ENCODE results near the gene SELL. TPM values are rescaled to one million over a fixed set of nuclear protein-coding genes. Genes with fewer than 3 reads are reported as not detected.

SELL gene
- 0.16 and 0.46 TPM in 2 replicates for total RNA-seq (2014; rRNA removed; shearing (Covaris generic))
- 1.5 and 2.2 TPM in 2 replicates for total RNA-seq (2022)
- percentile 27 among the genes with signal in this experiment for Bru-seq, nascent RNA
- percentile 22 among the genes with signal in this experiment for BruChase-seq, experiment 1, labeled RNA remaining after a 6-hour chase
- BruChase-seq, experiment 2, labeled RNA remaining after a 2-hour chase, result percentile 22 among the genes with signal in this experiment
- long read RNA-seq, partial matches to known transcripts, result 0 of 2 reads
- long read RNA-seq, other reads (novel, unspliced or antisense), result 1 of 2 reads

DNA sequence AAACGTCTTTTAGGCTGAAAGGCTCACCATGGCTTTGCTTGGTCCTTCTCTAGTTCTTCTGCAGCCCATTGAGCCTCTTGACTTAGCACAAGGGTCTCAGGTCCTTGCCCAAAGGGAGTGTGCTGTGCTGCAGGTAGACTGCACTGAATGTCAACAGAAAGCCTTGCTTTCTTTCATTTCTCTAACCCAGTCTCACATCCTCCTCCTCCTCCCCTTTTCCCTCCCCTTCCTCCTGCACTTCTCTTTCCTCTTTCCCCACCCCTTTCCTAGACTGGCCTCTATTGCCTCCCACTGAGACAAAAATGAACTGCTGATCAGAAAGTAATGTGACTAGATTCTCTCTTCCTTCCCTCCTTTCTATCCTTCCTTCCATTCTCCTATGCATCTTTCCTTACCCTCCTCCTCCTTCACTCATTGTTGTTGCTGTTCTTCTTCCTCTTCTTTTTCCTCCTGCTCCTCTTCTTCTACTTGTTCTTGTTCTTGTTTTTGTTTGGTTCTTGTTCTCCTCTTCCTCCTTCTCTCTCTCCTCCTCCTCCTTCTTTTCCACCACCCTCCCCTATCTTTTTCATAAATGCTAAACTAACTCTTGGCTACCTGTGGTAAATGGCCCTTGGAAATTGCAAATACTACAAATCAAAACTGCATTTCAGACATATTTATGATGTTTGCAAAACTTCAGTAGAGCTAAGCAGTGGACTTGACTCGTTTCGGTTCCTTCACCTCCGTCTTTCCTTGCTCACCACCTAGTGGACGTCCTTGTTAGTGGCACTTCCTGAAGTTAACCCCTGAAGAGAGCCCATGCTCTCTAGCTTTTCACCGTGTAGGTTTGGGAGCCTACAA lies at the start of gene SELL:
Gene SELL, minus strand, starts transcription at position 152 of the 840 bp plus-strand sequence. Its CDS starts 122 bp downstream, at position 30.
- intact Hi-C loops (cut with micrococcal nuclease; ENCODE audit: unreplicated experiment), result loop anchor here (1.0 to 5.0 kb wide), 6 partner anchors 96 to 1109 kb away; partner anchors contain the start of genes F5 and SLC19A2
- H3K79me2 ChIP-seq (ENCODE audit: insufficient read depth, low read depth, low read length), result no peaks in the 10 kb centered on the region
- no peaks in the 10 kb centered on the region for H3K9me2 ChIP-seq (ENCODE audit: insufficient read depth, low read length)
- no peaks in the 10 kb centered on the region for H4K20me1 ChIP-seq (ENCODE audit: insufficient read depth, low read length)
- H3K9me3 ChIP-seq (ENCODE audit: low read length), result no peaks in the 10 kb centered on the region
- peak; percentile 83 for DNase-seq (ENCODE audit: low spot score)
- ChIA-PET CTCF (ENCODE audit: unreplicated experiment) (interaction anchor here (1.0 to 2.1 kb wide), 4 partner anchors 35 to 125 kb away, joined by 3 to 9 read pairs (median 3); partner anchors contain the start of gene F5), POLR2A (interaction anchor here (1.0 to 1.3 kb wide), 3 partner anchors 11 to 110 kb away, joined by 3 to 6 read pairs (median 5); no protein-coding TSS in a partner anchor)
- H3K4me2 ChIP-seq (ENCODE audit: low read length), result peak within 1 kb of the TSS; percentile 77
- peak within 1 kb of the TSS; percentile 56 for H3K4me3 ChIP-seq (ENCODE audit: low read depth, low read length, poor library complexity, severe bottlenecking)
- no TSS peak for BruUV-seq (replicated peaks)
- no peak for TF ChIP-seq EZH2phosphoT487 (IDR thresholded peaks at IDR 0.05; ENCODE audit: borderline replicate concordance, low read depth, low read length)
- TF ChIP-seq, protein P1, sequence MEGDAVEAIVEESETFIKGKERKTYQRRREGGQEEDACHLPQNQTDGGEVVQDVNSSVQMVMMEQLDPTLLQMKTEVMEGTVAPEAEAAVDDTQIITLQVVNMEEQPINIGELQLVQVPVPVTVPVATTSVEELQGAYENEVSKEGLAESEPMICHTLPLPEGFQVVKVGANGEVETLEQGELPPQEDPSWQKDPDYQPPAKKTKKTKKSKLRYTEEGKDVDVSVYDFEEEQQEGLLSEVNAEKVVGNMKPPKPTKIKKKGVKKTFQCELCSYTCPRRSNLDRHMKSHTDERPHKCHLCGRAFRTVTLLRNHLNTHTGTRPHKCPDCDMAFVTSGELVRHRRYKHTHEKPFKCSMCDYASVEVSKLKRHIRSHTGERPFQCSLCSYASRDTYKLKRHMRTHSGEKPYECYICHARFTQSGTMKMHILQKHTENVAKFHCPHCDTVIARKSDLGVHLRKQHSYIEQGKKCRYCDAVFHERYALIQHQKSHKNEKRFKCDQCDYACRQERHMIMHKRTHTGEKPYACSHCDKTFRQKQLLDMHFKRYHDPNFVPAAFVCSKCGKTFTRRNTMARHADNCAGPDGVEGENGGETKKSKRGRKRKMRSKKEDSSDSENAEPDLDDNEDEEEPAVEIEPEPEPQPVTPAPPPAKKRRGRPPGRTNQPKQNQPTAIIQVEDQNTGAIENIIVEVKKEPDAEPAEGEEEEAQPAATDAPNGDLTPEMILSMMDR (conservative IDR thresholded peaks at IDR 0.05; ENCODE audit: low read length), result peak; percentile 97
- peak within 1 kb of the TSS; percentile 24 for H3K27ac ChIP-seq (ENCODE audit: low read depth, low read length, poor library complexity, severe bottlenecking)
- no peaks in the 10 kb centered on the region for H3K36me3 ChIP-seq (ENCODE audit: insufficient read depth, low read length)
- H2AFZ ChIP-seq (ENCODE audit: low read length), result peak within 1 kb of the TSS; percentile 99
- H3K4me1 ChIP-seq (ENCODE audit: insufficient read depth, low read length, poor library complexity, severe bottlenecking), result peaks cover 11% of the 10 kb centered on the region

DNA sequence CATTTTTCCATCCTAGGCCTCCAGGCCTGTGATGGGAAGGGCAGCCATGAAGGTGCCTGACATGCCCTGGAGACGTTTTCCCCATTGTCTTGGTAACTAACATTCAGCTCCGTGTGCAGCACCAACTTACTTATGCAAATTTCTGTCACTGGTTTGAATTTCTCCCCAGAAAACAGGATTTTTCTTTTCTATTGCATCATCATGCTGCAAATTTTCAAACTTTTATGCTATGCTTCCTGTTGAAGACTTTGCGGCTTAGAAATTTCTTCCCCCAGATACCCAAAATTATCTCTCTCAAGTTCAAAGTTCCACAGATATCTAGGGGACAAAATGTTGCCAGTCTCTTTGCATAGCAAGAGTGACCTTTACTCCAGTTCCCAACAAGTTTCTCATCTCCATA lies 47.6 kb upstream of the SELL start:
- ChIA-PET POLR2A (no interaction called here), CTCF (ENCODE audit: unreplicated experiment) (no interaction called here)
- no peak overlapping the region for H3K27ac ChIP-seq (ENCODE audit: low read depth, low read length, poor library complexity, severe bottlenecking)
- TF ChIP-seq, protein P1 (conservative IDR thresholded peaks at IDR 0.05; ENCODE audit: low read length), result no peak
- no peak for TF ChIP-seq EZH2phosphoT487 (IDR thresholded peaks at IDR 0.05; ENCODE audit: borderline replicate concordance, low read depth, low read length)
- BruUV-seq (replicated peaks), result no TSS peak
- no peak overlapping the region for H2AFZ ChIP-seq (ENCODE audit: low read length)
- no peaks in the 10 kb centered on the region for H3K79me2 ChIP-seq (ENCODE audit: insufficient read depth, low read depth, low read length)
- H3K9me3 ChIP-seq (ENCODE audit: low read length), result no peaks in the 10 kb centered on the region
- no peak overlapping the region for H3K4me2 ChIP-seq (ENCODE audit: low read length)
- no peaks in the 10 kb centered on the region for H3K36me3 ChIP-seq (ENCODE audit: insufficient read depth, low read length)
- intact Hi-C loops (cut with micrococcal nuclease; ENCODE audit: unreplicated experiment), result no loop called here
- DNase-seq (ENCODE audit: low spot score), result no peak
- no peak overlapping the region for H3K4me3 ChIP-seq (ENCODE audit: low read depth, low read length, poor library complexity, severe bottlenecking)
- H4K20me1 ChIP-seq (ENCODE audit: insufficient read depth, low read length), result no peaks in the 10 kb centered on the region
- H3K9me2 ChIP-seq (ENCODE audit: insufficient read depth, low read length), result no peaks in the 10 kb centered on the region
- no peaks in the 10 kb centered on the region for H3K4me1 ChIP-seq (ENCODE audit: insufficient read depth, low read length, poor library complexity, severe bottlenecking)
